HUES6 (cell line): ENCODE measurements around the gene COG5.

Experiments
- H3K27ac ChIP-seq: 2 replicates; pipeline ENCODE4 v1.7.0; 2013; ENCODE audit warnings: low read depth, mild to moderate bottlenecking, low read length, inconsistent platforms
- H3K27me3 ChIP-seq: 2 replicates; pipeline ENCODE4 v1.6.1; 2013; ENCODE audit warnings: low read length; ENCODE audit not compliant: control insufficient read depth, insufficient read depth
- H3K36me3 ChIP-seq: 2 replicates; pipeline ENCODE4 v1.6.1; 2013; ENCODE audit warnings: low read length; ENCODE audit not compliant: control insufficient read depth, insufficient read depth
- H3K4me1 ChIP-seq: 2 replicates; pipeline ENCODE4 v1.6.1; 2013; ENCODE audit warnings: low read length; ENCODE audit not compliant: control insufficient read depth, insufficient read depth
- H3K4me3 ChIP-seq: 2 replicates; pipeline ENCODE4 v1.5.1; 2013; ENCODE audit warnings: low read depth, low read length
- H3K9ac ChIP-seq: one replicate; pipeline ENCODE4 v1.6.1; 2013; ENCODE audit warnings: mild to moderate bottlenecking, low read length
- H3K9me3 ChIP-seq: 2 replicates; pipeline ENCODE4 v1.6.1; 2013; ENCODE audit warnings: low read depth, low read length; ENCODE audit not compliant: control insufficient read depth, insufficient read depth

The COG5 gene

GRCh38 chr7:107206706-107207105 is 357.0 kb downstream of the COG5 start:
- no peak overlapping the region for H3K4me3 ChIP-seq
- no peaks in the 10 kb centered on the region for H3K4me1 ChIP-seq
- H3K9ac ChIP-seq, result no peak overlapping the region
- no peaks in the 10 kb centered on the region for H3K27me3 ChIP-seq
- H3K36me3 ChIP-seq, result peaks cover 34% of the 10 kb centered on the region
- no peaks in the 10 kb centered on the region for H3K9me3 ChIP-seq
- no peak overlapping the region for H3K27ac ChIP-seq

GRCh38 chr7:107206136-107206535 is 357.6 kb downstream of the COG5 start:
- no peaks in the 10 kb centered on the region for H3K27me3 ChIP-seq
- H3K9me3 ChIP-seq, result no peaks in the 10 kb centered on the region
- no peaks in the 10 kb centered on the region for H3K4me1 ChIP-seq
- H3K4me3 ChIP-seq, result no peak overlapping the region
- H3K36me3 ChIP-seq, result peaks cover 40% of the 10 kb centered on the region
- no peak overlapping the region for H3K9ac ChIP-seq
- H3K27ac ChIP-seq, result no peak overlapping the region

GRCh38 chr7:107203607-107204006 is 360.1 kb downstream of the COG5 start:
- Histone ChIP-seq H3K9ac (no peak overlapping the region), H3K9me3 (no peaks in the 10 kb centered on the region), H3K27me3 (no peaks in the 10 kb centered on the region), H3K27ac (no peak overlapping the region), H3K4me3 (no peak overlapping the region), H3K36me3 (peaks cover 45% of the 10 kb centered on the region), H3K4me1 (no peaks in the 10 kb centered on the region)

GRCh38 chr7:107201795-107202450 is 361.8 kb downstream of the COG5 start:
- Histone ChIP-seq H3K4me1 (no peaks in the 10 kb centered on the region), H3K27me3 (no peaks in the 10 kb centered on the region), H3K9ac (no peak overlapping the region), H3K9me3 (no peaks in the 10 kb centered on the region), H3K36me3 (peaks cover 53% of the 10 kb centered on the region), H3K4me3 (no peak overlapping the region), H3K27ac (no peak overlapping the region)

- H3K27ac ChIP-seq, result no peak overlapping the region
- no peaks in the 10 kb centered on the region for H3K4me1 ChIP-seq
- no peak overlapping the region for H3K4me3 ChIP-seq
- H3K9ac ChIP-seq, result no peak overlapping the region
- no peaks in the 10 kb centered on the region for H3K27me3 ChIP-seq
- H3K9me3 ChIP-seq, result no peaks in the 10 kb centered on the region
- H3K36me3 ChIP-seq, result peaks cover 52% of the 10 kb centered on the region
These were observed 366.7 kb downstream of the COG5 start for GRCh38 chr7:107196834-107197610.

- H3K4me1 ChIP-seq, result no peaks in the 10 kb centered on the region
- H3K27me3 ChIP-seq, result no peaks in the 10 kb centered on the region
- H3K36me3 ChIP-seq, result peaks cover 54% of the 10 kb centered on the region
- H3K9me3 ChIP-seq, result no peaks in the 10 kb centered on the region
- no peak overlapping the region for H3K27ac ChIP-seq
- H3K4me3 ChIP-seq, result no peak overlapping the region
- H3K9ac ChIP-seq, result no peak overlapping the region
These were observed 369.7 kb downstream of the COG5 start for GRCh38 chr7:107194052-107194451.

- no peak overlapping the region for H3K9ac ChIP-seq
- no peaks in the 10 kb centered on the region for H3K4me1 ChIP-seq
- no peaks in the 10 kb centered on the region for H3K27me3 ChIP-seq
- H3K9me3 ChIP-seq, result no peaks in the 10 kb centered on the region
- no peak overlapping the region for H3K27ac ChIP-seq
- H3K4me3 ChIP-seq, result no peak overlapping the region
- H3K36me3 ChIP-seq, result peaks cover 66% of the 10 kb centered on the region
These were observed 373.6 kb downstream of the COG5 start for GRCh38 chr7:107190090-107190489.

GRCh38 chr7:107187774-107188173 is 375.9 kb downstream of the COG5 start:
- H3K9me3 ChIP-seq, result no peaks in the 10 kb centered on the region
- peaks cover 77% of the 10 kb centered on the region for H3K36me3 ChIP-seq
- H3K4me3 ChIP-seq, result no peak overlapping the region
- H3K27ac ChIP-seq, result no peak overlapping the region
- H3K27me3 ChIP-seq, result no peaks in the 10 kb centered on the region
- no peaks in the 10 kb centered on the region for H3K4me1 ChIP-seq
- H3K9ac ChIP-seq, result no peak overlapping the region

GRCh38 chr7:107186240-107186639 is 377.5 kb downstream of the COG5 start:
- Histone ChIP-seq H3K36me3 (peaks cover 80% of the 10 kb centered on the region), H3K4me1 (no peaks in the 10 kb centered on the region), H3K4me3 (no peak overlapping the region), H3K9ac (no peak overlapping the region), H3K27me3 (no peaks in the 10 kb centered on the region), H3K9me3 (no peaks in the 10 kb centered on the region), H3K27ac (no peak overlapping the region)

GRCh38 chr7:107185716-107186115 is 378.0 kb downstream of the COG5 start:
- H3K36me3 ChIP-seq, result peaks cover 75% of the 10 kb centered on the region

GRCh38 chr7:107181172-107181571 is 382.5 kb downstream of the COG5 start:
- Histone ChIP-seq H3K4me1 (no peaks in the 10 kb centered on the region), H3K4me3 (no peak overlapping the region), H3K9me3 (no peaks in the 10 kb centered on the region), H3K36me3 (peaks cover 38% of the 10 kb centered on the region), H3K27me3 (no peaks in the 10 kb centered on the region), H3K9ac (no peak overlapping the region), H3K27ac (no peak overlapping the region)

More at GRCh38 chr7:107185716-107186115, 378.0 kb downstream of the COG5 start:
- H3K27me3 ChIP-seq, result no peaks in the 10 kb centered on the region
- H3K9ac ChIP-seq, result no peak overlapping the region
- no peak overlapping the region for H3K27ac ChIP-seq
- no peaks in the 10 kb centered on the region for H3K9me3 ChIP-seq
- no peaks in the 10 kb centered on the region for H3K4me1 ChIP-seq
- H3K4me3 ChIP-seq, result no peak overlapping the region
